ENCODE results near the gene TAF8. TPM values are rescaled to one million over a fixed set of nuclear protein-coding genes. Genes with fewer than 3 reads are reported as not detected.

TAF8 gene
- total and polyA plus RNA-seq, 10 of the 15 experiments (the other 5 are each of a cell fraction or from before 2014, with no cell fraction given) = 11.7 to 30.9 (median 19.9) TPM

DNA sequence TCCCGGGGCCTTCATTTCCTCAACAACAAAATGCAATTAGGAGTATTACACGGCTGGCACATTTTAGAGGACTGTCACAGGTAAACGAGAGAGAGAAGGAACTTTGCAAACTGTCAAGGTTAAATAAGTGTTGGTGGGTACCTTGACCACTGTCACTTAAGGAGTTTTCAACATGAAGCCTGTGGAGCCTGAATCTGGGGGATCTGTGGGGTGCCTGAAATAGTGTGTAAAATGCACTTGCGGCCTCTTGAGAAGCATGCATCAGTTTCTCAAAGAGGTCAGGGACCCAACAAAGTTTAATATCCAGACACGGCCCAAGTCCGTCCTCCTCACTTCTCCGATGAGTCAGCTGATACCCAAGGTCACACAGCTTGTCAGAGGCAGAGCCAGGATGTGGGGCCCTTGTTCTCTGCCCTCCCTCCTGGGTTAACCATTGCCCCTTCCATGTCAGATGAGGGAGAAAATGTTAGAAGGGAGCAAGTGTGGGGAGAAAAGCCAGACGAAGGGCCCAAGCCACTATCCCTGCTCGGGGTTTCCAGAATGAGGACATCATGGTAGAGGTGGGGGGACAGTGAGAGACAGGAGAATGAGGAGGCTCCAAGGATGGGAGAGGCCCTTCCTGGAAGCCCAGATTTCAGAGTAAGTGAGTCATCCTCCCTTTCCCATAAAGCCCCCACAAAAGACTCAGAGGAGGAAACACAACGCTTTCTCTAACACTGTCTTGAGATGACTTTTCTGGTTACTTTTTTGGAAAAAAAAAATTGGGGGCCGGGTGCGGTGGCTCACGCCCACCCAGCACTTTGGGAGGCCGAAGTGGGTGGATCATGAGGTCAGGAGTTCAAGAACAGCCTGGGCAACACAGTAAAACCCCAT, 49.9 kb downstream of the TAF8 start:
- ChIA-PET RAD21 (ENCODE audit: unreplicated experiment) (no interaction called here), CTCF (interaction anchor here (0.6 kb wide), 1 partner anchor 114 kb away, joined by 3 read pairs; no protein-coding TSS in a partner anchor), SMC1A (ENCODE audit: uncharacterized antibody, unreplicated experiment) (interaction anchor here (0.8 kb wide), 1 partner anchor 10 kb away, joined by 3 read pairs; no protein-coding TSS in a partner anchor), POLR2A (no interaction called here)
- WGBS (ENCODE audit: insufficient coverage, insufficient replicate concordance, low lambda C conversion rate, missing lambda C conversion rate) = 28% methylated on average over 14 of the region's 14 CpGs
- no peaks in the 10 kb centered on the region for H3K79me2 ChIP-seq (ENCODE audit: control insufficient read depth, insufficient read depth, low read length)
- peaks cover 0 to 2% of the 10 kb centered on the region in 2 experiments; a peak in 2 of 4 replicates for H3K27me3 ChIP-seq (replicated peaks in 1 of 2; ENCODE audit: control insufficient read depth in 2 of 2, insufficient read depth in 2 of 2, low read length in 1 of 2)
- FAIRE-seq (no peak), ATAC-seq (no peak), DNase-seq (ENCODE audit: low read depth, low spot score) (no peak)
- no peaks in the 10 kb centered on the region for H3K9me3 ChIP-seq (replicated peaks; ENCODE audit: control insufficient read depth, insufficient read depth, low read length)
- H3K9ac ChIP-seq (ENCODE audit: control insufficient read depth, insufficient read depth, low read length) = no peak overlapping the region
- H3K4me1 ChIP-seq (ENCODE audit: control insufficient read depth, insufficient read depth, low read length) = no peaks in the 10 kb centered on the region
- H4K20me1 ChIP-seq (ENCODE audit: control insufficient read depth, insufficient read depth) = no peaks in the 10 kb centered on the region
- no peak overlapping the region for H3K4me3 ChIP-seq
- in situ Hi-C loops (cut with MboI) = no loop called here
- intact Hi-C loops (cut with micrococcal nuclease; ENCODE audit: unreplicated experiment) = no loop called here
- no peaks in the 10 kb centered on the region for H3K36me3 ChIP-seq (ENCODE audit: control insufficient read depth in 2 of 2, insufficient read depth in 2 of 2, low read length in 1 of 2)
- no peak overlapping the region for H2AFZ ChIP-seq (ENCODE audit: control insufficient read depth, low read depth, low read length)
- TF ChIP-seq RAD51 (IDR thresholded peaks at IDR 0.05) (no peak), ZNF207 (IDR thresholded peaks at IDR 0.05; ENCODE audit: borderline replicate concordance) (no peak), HDAC2 (IDR thresholded peaks at IDR 0.05) (no peak), NR2C1 (IDR thresholded peaks at IDR 0.05) (no peak), CHD4 (IDR thresholded peaks at IDR 0.05) (no peak), EP300 (IDR thresholded peaks at IDR 0.05; ENCODE audit: borderline replicate concordance in 1 of 2, control insufficient read depth in 1 of 2, low read depth in 2 of 2, low read length in 2 of 2) (no peak), SMAD1 (IDR thresholded peaks at IDR 0.05; ENCODE audit: low read depth, partially characterized antibody) (no peak), WRNIP1 (IDR thresholded peaks at IDR 0.05; ENCODE audit: borderline replicate concordance, low read depth, low read length) (no peak), GATAD2B (conservative IDR thresholded peaks at IDR 0.05; ENCODE audit: low read depth) (no peak), POLR2AphosphoS5 (IDR thresholded peaks at IDR 0.05; ENCODE audit: low read length) (no peak), HDGF (IDR thresholded peaks at IDR 0.05) (no peak)
- TF ChIP-seq, protein P1, sequence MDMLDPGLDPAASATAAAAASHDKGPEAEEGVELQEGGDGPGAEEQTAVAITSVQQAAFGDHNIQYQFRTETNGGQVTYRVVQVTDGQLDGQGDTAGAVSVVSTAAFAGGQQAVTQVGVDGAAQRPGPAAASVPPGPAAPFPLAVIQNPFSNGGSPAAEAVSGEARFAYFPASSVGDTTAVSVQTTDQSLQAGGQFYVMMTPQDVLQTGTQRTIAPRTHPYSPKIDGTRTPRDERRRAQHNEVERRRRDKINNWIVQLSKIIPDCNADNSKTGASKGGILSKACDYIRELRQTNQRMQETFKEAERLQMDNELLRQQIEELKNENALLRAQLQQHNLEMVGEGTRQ (IDR thresholded peaks at IDR 0.05; ENCODE audit: borderline replicate concordance, low read depth, low read length) = no peak
- TF ChIP-seq, protein P2, sequence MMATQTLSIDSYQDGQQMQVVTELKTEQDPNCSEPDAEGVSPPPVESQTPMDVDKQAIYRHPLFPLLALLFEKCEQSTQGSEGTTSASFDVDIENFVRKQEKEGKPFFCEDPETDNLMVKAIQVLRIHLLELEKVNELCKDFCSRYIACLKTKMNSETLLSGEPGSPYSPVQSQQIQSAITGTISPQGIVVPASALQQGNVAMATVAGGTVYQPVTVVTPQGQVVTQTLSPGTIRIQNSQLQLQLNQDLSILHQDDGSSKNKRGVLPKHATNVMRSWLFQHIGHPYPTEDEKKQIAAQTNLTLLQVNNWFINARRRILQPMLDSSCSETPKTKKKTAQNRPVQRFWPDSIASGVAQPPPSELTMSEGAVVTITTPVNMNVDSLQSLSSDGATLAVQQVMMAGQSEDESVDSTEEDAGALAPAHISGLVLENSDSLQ (IDR thresholded peaks at IDR 0.05) = no peak
- TF ChIP-seq, protein P3, sequence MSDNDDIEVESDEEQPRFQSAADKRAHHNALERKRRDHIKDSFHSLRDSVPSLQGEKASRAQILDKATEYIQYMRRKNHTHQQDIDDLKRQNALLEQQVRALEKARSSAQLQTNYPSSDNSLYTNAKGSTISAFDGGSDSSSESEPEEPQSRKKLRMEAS (IDR thresholded peaks at IDR 0.05; ENCODE audit: low read depth, low read length) = no peak
- TF ChIP-seq, protein P4, sequence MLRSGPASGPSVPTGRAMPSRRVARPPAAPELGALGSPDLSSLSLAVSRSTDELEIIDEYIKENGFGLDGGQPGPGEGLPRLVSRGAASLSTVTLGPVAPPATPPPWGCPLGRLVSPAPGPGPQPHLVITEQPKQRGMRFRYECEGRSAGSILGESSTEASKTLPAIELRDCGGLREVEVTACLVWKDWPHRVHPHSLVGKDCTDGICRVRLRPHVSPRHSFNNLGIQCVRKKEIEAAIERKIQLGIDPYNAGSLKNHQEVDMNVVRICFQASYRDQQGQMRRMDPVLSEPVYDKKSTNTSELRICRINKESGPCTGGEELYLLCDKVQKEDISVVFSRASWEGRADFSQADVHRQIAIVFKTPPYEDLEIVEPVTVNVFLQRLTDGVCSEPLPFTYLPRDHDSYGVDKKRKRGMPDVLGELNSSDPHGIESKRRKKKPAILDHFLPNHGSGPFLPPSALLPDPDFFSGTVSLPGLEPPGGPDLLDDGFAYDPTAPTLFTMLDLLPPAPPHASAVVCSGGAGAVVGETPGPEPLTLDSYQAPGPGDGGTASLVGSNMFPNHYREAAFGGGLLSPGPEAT (IDR thresholded peaks at IDR 0.05; ENCODE audit: low read depth) = no peak
- TF ChIP-seq, protein P5, sequence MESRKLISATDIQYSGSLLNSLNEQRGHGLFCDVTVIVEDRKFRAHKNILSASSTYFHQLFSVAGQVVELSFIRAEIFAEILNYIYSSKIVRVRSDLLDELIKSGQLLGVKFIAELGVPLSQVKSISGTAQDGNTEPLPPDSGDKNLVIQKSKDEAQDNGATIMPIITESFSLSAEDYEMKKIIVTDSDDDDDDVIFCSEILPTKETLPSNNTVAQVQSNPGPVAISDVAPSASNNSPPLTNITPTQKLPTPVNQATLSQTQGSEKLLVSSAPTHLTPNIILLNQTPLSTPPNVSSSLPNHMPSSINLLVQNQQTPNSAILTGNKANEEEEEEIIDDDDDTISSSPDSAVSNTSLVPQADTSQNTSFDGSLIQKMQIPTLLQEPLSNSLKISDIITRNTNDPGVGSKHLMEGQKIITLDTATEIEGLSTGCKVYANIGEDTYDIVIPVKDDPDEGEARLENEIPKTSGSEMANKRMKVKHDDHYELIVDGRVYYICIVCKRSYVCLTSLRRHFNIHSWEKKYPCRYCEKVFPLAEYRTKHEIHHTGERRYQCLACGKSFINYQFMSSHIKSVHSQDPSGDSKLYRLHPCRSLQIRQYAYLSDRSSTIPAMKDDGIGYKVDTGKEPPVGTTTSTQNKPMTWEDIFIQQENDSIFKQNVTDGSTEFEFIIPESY (IDR thresholded peaks at IDR 0.05) = no peak
- BruUV-seq (replicated peaks) = no TSS peak
- H3K4me2 ChIP-seq (ENCODE audit: control insufficient read depth, insufficient read depth) = no peak overlapping the region
- no peak overlapping the region for H3K27ac ChIP-seq (ENCODE audit: control insufficient read depth, insufficient read depth)

All from GM12878 (cell line).